ENCODE measurements around the gene STAT5B.
"Not testable (repeated sequence)": the region's sequence is repeated elsewhere in the genome, so short reads cannot be mapped to it uniquely, and the experiment has no call there.

Gene STAT5B

DNA sequence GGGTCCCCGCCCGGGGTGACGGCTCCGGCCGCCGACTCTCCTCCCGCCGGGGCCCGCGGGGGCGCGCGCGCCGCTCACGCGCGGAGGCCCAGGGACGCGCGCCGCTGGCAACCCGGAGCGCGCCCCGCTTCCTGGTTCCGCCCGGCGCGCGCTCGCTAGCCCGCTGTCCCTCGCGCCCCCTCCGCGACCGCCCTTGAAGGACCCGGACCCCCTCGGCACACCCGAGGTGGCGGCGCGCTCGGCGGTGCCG, at the start of gene STAT5B:
STAT5B (minus strand) TSS at position 33 of the 250 bp plus-strand sequence. CDS start 44,264 bp downstream, outside the sequence.
- DNase-seq (ENCODE audit: low read depth) = peak; percentile 47

DNA sequence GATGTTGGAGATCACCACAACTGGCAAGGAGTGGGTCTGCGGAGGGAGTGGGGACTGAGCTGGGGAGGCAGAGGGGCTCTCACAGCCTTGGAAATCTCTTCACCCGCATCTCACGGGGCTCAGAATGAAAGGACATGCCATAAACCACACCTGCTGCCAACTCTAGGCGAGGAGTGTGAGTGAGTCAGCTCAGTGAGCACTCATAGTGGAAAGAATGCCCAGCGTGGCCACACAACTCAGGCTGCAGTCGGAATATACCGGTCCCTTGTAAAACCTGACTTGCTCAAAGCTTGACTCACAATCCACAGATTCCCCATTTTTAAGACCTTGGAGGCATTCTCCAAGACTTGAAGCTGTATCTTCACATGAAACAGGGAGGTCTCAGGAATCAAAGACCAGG, 48.8 kb upstream of the STAT5B start:
- DNase-seq (ENCODE audit: low read depth) = no peak

DNA sequence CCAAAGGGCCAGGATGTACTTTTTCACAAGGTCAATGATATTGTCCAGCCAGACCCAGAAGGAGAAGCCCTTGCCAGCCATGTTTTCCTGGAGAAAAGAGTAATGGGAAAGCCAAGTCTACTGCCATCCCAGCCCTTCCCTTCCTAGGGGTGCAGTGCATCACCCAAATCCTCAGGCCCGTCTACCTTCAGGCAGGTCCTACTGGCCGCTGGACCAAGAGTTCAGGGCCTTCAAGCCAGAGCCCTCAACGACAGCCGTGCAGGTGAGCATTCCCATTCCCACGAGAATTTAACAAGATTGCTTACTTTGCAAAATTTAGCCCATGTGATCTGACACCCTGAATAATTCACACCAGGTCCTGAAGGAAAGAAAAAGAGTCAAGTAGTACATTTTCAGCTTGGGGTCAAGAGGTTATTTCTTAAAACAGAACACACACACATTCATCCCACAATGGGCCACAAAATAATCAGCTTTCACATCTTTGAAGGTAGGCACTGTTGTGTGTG, 47.1 kb upstream of the STAT5B start:
- DNase-seq (ENCODE audit: low read depth) = no peak

DNA sequence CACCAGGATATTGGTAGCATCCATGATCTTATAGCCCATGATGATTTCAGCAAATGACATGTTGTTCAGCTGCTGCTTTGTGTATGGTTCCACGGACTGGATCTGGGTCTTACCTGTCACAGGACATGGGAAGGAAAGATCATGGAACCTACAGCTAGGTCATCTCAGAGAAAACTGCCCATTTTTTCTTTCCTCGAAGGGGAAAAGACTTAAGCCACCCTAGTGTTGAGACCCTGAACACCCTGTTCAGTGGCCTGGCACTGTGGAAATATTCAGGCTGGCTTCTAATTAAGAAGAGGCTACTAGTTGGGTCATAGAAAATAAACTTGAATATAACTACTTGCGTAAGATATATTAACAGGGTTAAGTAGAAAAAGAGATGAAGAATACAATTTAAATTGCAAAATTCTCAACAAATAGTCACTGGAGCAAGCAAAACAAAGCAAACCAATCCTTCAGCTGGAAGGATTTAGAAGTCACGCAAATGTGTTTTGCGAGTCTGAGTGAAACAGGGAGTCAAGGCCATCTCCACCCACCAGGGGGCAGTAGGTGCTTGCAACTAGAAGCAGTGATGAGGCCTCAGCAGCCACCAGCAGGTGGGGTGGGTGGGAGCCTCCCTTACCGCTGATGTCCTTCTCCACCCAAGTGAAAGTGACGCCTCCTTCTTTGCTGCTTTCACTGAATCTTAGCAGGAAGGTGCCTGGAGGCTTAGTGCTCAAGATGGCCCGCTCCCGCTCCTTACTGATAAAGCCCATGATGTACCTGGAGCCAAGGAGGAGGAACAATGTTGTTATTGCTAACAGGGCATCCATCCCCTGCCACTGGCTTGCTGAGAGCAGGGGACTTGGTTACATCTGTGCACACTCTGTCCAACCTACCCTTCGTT, 46.4 kb upstream of the STAT5B start:
- peak; percentile 92 for DNase-seq (ENCODE audit: low read depth)

DNA sequence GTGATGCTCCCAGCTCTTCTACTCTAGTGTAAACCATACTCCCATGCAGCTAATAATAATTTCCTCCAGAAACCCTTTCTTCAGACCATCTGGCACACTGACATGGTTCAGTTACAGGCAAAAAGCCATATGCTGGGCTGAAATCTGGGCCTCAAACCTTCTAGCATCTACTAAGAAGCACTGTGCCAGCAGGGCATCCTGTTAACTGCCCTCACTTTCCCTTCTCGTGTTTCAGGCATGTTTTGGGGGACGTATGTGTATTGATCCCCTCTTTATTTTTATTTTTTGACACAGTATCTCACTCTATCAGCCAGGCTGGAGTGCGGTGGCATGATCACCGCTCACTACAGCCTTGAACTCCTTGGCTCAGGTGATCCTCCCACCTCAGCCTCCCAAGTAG, 45.4 kb upstream of the STAT5B start:
- no peak for DNase-seq (ENCODE audit: low read depth)

DNA sequence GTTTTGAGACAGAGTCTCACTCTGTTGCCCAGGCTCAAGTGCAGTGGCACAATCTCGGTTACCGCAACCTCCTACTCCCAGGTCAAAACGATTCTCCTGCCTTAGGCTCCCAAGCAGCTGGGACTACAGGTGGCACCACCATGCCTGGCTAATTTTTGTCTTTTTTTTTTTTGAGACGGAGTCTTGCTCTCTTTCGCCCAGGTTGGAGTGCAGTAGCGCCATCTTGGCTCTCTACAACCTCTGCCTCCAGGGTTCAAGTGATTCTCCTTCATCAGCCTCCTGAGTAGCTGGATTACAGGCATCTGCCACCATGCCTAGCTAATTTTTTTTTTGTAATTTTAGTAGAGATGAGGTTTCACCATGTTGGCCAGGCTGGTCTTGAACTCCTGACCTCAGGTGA, 41.8 kb upstream of the STAT5B start:
- DNase-seq (ENCODE audit: low read depth) = not testable (repeated sequence)

DNA sequence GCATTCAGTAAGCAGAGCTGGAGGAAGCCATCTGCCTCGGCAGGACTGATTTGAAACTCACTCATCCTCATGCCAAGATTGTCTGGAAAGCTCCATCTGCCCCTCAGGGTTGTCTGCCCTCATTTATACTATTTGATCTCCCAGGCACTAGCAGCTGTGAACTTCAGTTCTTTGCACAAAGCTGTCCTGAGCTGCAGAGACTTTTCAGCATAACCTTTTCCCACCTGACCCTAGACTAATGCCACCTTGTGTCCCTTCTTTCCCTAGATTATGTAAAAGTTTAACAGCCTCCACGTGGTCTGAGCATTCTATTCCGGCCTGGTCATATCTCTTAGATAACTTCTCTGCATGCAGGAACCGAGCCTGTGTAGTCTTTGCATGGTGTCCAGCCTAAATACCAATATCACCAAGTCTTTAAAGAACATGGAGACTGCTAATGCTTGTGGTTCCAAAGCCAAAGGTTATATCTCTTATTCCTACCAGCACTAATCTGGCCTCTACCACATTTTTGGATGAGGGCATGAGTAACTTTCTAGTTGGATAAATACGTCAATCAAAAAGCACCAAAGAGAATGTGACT, 41.2 kb upstream of the STAT5B start:
- DNase-seq (ENCODE audit: low read depth) = no peak

DNA sequence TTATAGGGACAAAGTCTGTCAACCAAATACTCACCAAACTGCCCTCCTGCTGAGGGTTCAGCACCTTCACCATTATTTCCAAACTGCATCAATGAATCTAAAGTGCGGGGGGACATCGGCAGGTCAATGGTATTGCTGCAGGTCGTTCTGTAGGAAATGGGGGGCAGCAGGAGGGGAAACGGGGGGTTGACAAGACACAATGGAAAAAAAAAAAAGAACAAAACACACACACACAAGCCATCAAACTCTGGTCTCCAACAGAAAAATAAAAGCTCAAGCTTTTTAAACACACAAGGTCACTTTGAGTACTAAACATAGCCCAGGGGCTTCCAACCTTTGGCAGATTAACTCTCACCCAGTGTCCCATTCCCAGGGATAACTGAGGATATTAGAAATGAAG, 40.6 kb upstream of the STAT5B start:
- DNase-seq (ENCODE audit: low read depth) = no peak

DNA sequence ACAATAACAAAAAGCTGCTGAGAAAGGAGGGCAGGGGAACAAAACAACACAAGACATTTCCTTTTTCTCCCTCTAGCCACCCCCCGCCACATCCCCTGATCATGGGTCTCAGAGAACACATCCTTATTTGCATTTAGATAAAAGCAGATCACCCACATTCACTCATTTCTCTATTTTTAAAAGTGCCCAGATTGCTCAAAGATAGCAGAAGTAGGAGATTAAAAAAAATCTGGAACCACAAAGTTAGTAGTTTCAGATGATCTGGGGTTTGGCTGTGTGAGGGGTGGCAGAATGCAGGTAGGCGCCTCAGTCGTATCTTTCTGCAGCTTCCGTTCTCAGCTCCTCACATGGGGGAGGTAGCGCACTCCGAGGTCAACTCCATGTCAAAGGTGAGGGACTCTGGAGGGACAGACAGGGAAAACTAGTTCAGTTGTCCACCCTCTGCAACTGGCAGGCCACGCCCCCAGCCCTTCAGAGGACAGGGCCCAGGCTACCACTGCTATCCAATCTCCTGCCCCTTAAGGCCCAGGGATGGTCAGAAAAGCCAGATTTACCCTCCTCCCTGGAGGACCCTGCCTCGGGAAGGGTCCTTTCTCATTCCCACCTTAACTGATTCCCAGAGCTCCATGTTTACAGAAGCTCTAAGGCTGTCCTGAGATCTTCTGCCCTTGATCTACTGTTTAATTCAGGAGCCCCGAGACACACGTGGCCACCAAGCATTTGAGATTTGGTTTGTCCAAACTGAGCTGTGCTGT, 39.4 kb upstream of the STAT5B start:
- DNase-seq (ENCODE audit: low read depth) = no peak

DNA sequence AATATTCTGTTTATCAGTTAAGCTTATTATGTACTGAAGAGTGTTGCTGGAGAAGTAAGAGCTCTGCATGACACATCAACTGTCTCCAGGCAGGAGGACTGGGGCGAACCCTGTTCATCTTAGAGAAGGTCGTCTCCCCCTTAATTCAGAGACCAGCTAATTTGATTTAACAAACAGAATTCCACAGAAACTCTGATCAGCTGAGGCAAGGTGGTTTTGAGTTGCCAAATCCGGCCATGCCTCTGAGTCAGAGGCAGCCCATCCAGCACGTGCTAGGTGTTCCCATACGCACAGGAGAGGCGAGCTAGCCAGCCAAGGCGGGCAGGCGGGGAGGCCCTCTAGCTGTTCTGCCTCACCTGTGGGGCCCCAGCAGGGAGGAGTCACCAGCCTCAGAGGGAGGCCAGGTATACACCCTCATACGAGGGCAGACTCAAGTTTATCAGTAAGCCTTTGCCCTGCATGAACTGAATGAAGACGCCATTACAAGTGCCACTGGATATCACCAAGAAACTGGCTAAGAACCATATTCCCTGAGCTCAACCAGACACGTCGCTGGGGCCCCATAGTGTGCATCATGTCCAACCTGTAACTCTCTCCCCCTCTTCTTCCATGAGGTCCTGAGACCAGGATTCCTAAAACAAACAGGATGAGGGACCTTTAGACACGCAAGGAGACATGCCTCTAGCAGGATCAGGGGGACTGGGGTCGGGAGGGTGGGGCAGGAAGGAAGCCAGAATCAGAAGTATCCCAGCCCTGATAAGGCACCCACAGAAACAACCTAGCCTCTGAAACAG, 37.8 kb upstream of the STAT5B start:
- no peak for DNase-seq (ENCODE audit: low read depth)

DNA sequence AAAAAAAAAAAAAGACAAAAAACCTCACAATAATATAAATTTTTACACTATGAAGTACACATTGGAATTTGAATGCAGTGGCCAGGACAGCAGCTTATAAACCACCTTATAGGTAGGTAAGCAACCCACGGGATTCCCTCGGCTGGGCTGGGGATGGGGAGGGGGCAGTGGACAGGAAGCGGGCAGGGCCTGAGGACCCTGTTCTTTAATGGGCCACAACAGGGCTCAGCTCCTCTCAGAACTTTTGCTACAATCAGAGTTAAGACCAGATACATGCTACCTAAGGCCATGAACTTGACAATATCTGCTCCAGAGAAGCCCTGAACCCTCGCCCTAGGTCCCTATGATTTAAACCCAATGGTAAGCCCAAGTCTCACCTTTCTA, 37.2 kb upstream of the STAT5B start:
- no peak for DNase-seq (ENCODE audit: low read depth)

DNA sequence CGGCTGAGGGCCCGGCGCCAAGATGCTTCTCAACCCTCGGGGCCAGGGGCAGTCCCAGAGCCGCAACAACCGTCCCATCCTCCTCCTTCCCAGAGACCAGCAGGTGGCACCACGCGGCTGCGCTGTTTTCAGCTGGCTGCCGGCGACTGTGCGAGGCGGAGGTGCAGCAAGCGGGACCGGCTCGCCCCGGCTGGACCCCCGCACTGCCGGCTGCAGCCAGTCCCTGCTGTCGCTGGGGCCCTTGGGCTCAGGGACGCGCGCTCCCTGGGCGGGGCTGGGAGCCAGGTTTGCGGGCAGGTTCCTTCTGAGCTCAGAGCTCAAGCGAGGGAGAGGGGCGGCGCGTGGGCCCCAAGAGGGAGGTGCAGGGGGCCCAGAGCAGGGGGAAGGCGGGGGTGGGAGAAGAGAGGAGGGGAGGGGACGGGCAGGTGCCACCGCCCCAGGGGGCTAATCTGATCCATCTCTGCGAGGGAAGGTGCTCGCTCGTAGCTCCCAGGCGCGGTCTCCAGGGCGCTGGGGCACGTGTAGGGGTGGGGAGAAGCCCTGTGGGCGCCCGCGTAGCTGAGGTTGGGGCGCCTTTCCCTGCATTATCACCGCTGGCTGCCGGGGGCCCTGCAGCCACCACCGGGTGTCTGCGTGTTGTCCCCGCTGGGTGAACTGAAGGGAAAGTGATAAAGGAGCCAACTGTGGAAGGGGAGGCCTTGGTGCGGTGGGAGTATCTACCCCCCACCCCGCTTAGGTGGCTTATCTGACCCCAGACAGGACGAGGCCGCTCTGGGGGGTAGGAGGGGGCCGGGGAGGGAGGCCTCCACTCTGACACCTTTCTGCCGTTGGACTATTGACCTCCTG, 36.3 kb upstream of the STAT5B start:
- DNase-seq (ENCODE audit: low read depth) = peak; percentile 64

DNA sequence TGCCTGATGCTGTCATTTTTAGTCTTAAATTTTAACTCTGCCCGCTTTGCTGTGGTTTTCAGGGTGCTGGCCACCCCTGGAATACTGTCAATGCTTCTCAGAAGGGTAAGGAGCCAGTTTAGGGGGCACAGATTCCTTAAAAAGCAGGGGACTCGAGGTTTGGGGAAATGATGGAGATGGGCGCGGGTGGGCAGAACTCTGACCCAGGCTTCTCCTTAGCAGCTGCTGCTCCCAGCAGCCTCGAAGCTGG, 35.8 kb upstream of the STAT5B start:
- DNase-seq (ENCODE audit: low read depth) = no peak

DNA sequence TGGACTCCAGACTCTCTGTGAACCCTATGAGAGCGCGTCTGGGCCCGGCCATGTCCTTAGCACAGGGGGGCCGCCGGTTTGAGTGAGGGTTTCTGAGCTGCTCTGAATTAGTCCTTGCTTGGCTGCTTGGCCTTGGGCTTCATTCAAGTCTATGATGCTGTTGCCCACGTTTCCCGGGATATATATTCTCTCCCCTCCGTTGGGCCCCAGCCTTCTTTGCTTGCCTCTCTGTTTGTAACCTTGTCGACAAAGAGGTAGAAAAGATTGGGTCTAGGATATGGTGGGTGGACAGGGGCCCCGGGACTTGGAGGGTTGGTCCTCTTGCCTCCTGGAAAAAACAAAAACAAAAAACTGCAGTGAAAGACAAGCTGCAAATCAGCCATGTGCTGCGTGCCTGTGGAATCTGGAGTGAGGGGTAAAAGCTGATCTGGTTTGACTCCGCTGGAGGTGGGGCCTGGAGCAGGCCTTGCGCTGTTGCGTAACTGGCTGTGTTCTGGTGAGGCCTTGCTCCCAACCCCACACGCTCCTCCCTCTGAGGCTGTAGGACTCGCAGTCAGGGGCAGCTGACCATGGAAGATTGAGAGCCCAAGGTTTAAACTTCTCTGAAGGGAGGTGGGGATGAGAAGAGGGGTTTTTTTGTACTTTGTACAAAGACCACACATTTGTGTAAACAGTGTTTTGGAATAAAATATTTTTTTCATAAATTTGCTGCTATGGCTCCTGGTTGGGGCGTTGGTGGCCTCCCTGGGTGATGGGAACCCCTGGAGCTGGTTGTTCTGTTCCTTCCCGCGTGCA, 35.2 kb upstream of the STAT5B start:
- DNase-seq (ENCODE audit: low read depth) = no peak

DNA sequence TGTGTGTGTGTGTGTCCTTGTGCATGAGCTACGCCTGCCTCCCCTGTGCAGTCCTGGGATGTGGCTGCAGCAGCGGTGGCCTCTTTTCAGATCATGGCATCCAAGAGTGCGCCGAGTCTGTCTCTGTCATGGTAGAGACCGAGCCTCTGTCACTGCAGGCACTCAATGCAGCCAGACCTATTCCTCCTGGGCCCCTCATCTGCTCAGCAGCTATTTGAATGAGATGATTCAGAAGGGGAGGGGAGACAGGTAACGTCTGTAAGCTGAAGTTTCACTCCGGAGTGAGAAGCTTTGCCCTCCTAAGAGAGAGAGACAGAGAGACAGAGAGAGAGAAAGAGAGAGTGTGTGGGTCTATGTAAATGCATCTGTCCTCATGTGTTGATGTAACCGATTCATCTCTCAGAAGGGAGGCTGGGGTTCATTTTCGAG, 34.6 kb upstream of the STAT5B start:
- no peak for DNase-seq (ENCODE audit: low read depth)

DNA sequence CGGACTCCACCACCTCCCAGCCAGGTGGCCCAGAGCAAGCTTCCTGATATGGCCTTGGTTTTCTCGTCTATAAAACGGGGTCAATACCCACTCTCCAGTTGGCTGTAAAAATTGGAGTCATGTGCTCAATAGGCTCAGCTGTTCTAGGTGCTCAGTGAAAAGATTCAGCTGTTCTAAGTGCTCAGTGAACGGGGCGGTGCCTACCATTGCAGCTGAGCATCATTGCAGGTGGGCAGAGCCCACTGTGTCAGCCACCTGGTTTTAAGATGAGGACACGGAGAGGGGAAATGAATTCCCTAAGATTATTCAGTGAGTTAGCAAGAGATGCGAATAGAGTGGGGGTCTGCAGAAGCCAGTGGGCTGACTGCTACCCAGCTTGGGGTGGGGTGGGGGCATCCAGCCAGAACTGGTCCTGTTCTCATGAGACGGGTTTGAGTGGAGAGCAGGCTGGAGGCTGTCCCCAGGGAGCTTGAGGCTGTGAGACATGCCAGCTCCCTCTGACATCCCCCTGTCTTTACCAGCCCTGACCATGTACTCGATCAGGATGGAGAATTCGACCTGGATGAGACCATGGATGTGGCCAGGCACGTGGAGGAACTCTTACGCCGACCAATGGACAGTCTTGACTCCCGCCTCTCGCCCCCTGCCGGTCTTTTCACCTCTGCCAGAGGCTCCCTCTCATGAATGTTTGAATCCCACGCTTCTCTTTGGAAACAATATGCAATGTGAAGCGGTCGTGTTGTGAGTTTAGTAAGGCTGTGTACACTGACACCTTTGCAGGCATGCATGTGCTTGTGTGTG, 34.0 kb upstream of the STAT5B start:
- no peak for DNase-seq (ENCODE audit: low read depth)

DNA sequence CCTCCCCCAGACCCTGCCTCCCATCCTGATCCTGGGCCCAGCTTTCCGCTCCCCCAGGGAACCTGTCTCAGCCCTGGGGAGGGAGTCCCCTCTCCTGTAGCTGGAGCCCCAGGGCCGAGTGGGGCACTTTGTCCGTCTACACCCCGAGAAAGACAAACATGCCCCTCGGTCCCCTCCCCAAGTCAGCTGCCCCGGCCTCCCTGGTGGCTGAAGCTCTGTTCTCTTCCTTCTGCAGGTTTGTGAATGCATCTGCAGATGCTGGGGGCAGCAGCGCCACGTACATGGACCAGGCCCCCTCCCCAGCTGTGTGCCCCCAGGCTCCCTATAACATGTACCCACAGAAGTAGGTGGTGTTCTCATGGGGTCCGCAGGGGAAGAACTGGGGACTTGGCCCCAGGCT, 33.0 kb upstream of the STAT5B start:
- DNase-seq (ENCODE audit: low read depth) = no peak

DNA sequence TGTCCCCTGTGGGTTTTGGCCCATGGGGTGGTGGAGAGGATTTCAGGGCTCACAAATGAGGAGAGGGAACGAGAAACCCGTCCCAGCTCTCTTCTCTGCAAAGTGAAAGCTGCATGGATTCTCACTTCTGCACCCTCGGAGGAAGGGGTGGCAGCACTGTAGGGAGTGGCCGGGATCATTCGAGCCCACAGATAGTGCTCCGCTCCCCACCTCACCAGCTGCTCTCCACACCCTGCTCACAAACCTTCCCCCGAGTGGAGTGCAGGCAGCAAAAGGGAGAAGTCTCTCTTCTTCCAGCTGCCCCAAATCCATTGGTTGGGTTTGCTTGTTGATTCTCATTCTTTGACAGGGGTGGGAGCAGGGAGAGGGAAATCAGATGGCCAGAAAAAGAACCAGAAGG, 32.3 kb upstream of the STAT5B start:
- DNase-seq (ENCODE audit: low read depth) = no peak

DNA sequence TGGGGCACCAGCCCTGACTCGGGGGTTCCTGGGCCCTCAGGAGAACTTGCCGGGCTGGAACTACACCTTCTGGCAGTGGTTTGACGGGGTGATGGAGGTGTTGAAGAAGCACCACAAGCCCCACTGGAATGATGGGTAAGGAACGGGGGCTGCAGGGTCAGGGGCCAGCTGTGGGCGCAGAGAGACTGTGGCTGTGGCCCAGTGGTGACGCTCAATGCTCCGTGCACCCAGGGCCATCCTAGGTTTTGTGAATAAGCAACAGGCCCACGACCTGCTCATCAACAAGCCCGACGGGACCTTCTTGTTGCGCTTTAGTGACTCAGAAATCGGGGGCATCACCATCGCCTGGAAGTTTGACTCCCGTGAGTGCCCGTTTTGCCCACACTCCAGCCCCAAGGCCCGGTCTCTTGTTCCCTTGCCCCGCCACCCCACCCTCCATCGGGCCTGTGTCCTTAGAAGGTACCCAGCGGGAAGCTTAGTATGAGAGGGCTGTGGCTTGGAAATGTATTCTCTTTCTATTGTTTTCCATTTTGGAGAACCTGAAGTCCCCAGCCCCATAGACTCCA, 31.3 kb upstream of the STAT5B start:
- no peak for DNase-seq (ENCODE audit: low read depth)

DNA sequence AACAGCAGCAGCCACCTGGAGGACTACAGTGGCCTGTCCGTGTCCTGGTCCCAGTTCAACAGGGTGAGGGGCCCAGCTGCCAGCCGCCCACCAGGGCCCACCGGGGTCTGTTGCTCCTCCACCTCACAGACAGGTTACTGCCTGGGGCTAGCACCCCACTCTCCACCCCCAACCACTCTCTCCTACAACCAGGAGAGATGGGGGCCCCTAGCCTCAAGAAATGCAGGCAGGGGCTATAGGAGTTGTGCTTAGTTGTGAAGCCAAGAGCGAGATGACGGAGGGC, 30.1 kb upstream of the STAT5B start:
- DNase-seq (ENCODE audit: low read depth) = no peak
